NCI-H1048 (cell line): ENCODE results near the gene PTPRA.

Source experiments
- DNase-seq: peaks from one replicate; lab custom pipeline; 2025; lab: John Stamatoyannopoulos, UW

The PTPRA gene

DNA sequence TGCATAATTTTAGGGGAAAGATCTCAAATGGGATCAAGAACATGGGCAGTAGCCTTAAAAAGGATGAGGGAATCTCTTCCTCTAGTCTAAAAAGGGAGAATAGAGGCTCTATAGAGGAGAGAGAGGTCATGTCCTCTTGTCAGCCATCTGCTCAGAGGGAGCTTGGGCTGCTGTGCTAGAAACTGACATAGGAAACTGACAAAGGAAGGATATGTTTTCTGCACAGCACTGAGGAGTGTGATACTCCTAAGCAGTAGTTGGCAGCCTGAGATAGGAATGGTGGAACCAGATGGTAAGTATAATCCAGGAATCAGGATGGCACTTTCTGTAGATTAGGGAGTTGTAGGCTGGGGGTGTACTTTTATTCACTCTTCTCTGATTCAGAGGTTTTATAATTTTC is 59.2 kb downstream of the PTPRA start:
- no peak for DNase-seq

DNA sequence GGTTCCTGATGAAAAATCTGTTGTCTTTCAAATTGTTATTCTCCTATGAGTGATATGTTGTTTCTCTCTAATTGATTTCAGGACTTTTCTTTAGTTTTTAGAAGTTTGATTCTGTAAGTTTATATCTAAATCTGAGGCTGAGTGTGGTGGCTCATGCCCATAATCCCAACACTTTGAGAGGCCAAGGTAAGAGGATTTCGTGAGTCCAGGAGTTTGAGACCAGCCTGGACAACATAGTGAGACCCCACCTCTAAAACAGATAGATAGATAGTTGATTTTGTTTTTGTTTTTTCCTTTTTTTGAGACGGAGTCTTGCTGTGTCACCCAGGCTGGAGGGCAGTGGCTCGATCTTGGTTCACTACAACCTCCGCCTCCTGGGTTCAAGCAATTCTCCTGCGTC is 64.6 kb downstream of the PTPRA start:
- DNase-seq, result no peak

DNA sequence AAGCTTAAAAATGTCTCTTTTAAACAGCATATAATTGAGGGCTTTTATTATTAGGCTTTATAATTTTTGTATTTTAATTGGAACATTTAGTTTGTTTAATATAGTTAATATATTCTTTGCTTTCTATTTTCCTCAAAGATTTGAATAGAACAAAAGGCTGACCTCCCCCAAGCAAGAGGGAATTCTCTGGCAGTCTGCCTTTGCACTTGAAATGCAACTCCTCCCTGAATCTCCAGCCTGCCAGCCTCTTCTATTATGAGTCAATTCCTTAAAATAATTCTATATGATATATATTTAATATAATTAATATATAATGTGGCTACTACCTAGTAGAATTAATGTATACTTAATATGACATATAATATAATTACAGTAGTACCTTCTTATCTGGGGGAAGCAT is 69.2 kb downstream of the PTPRA start:
- no peak for DNase-seq

DNA sequence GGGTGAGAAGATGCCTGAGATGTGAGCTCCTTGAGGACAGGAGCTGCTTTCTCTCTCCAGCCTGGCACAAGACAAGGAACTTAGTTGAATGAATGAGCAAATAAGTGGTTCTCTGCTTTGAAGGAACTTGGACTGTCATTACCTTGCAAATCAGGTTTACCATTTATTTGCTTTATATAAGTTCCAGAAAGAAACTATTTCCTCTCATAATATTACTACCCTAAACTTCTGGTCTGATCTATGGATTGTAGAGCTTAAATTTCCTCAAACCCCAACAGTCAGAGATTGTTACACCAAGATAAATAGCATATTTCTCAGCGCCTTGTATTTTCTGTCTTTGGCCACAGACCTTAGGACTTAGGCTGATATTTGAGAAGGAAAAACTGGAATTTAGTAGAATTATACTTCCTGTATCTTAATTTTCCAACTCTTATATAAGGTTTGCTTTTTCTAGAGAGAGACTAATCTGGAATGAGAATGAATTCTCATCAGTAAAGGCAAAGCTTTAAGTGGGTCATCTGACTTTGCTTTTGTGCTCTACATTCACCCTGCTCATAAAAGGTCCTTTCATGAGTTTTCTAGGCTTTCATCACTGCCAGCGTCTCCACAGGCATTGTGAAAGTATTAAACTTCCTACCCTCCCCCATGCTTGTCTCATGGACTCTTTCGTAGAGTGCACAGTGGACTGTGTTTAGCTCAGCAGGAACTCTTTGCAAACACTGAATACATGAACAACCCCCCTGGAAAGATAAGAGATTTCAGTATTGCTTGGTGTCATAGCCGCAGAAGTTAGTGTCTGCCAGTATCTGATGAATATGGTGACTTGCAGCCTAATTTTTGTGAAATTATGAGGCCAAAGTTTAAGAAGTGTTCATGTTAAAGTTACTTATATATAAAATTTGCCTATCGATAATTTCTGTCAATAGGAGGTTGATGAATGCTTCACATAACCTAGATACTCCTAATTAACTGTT is 74.0 kb downstream of the PTPRA start:
- DNase-seq, result no peak

DNA sequence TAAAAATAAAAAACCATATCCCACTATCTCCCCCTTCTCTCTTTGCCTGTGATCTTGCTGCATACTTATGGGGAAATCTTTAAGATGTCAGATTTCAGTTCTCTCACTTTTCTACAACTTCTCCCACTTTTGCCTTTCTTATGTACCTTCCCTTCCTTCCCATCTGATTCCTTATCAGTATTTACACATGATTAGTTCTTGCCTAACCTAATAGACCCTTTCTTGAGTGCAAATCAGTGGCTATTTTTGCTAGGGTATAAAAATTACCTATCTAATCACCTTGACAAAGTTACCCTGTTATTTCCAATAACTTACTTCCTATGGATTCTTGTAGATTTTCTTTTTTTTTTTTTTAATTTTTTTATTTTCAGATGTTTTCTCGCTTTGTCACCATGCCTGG is 75.7 kb downstream of the PTPRA start:
- no peak for DNase-seq

DNA sequence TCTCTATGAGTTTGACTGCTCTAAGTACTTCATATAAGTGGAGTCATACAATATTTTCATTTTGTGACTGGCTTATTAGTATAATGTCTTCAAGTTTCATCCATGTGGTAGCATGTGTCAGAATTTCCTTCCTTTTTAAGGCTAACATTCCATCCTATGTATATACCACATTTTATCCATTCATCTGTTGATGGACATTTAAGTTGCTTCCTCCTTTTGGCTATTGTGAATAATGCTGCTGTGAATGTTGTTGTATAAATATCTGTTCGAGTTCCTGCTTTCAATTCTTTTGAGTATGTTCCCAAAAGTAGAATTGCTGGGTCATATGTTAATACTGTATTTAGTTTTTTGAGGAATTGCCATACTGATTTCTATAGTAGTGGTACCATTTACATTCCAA is 79.5 kb downstream of the PTPRA start:
- DNase-seq, result no peak

DNA sequence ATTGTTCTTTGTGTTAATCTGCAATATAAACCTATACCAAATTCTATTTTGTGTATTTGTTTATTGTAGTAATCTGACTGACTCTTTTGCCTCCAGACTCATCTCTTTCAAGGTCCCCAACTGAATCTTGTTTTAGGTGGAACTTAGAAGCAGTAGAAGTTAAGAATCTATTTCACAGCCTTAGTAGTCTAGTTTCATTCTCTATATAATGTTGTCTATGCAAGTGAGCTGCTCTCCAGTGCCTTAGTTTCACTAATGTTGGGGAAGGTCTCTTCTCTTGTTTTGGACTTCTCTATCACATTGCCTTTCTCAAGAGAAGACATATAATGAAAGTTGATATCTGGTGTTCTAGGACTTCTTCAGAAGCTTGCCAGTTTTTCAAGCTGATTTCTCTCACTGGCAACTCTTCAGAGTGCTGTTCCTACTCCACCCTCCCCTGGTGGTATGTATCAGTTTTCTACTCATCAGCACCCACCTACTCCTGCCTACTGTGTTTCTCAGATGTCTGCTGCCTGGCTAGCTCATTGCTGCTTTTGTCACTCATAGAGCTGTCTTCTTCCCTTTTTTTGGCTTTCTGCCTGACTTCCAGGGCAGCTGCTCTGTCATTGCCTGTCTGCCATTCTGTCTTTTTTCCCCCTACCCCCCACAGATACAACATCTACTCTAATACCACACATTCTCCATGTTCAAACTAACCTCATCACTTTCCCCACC is 82.1 kb downstream of the PTPRA start:
- no peak for DNase-seq

DNA sequence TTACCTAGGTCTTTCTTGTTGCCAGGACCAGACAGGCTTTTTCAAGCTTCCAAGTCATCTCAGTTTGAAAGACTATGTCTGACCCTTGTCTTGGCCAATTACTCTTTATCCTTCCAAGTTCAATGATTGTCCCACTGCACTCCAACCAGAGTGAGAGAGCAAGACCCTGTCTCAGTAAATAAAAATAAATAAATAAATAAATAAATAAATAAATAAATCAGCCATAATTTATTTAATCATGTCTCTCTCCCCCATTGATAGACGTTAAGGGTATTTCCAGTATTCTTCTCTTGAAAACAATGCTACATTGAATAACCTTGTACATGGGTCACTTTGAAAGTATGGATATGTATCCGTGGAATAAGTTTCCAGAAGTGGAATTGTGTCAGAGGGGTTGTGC is 83.2 kb downstream of the PTPRA start:
- DNase-seq, result no peak

DNA sequence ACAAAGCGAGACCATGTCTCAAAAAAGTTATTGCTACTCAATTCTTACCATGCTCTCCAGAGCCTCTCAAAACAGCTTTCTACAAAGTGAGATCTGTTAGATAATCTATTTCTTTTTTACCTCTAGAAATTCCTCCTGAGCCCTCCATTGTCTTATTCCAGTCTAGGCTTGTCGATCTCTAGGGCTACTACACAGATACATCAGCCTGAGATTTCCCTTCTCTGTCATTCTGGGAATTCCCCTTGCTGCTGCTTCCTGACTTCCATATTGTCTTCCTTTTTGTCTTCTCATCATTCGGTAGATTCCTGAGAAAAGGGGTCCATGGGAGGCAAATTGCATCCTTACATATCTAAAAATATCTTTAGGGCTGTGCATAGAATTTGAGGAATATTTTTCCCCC is 94.6 kb downstream of the PTPRA start:
- no peak for DNase-seq

DNA sequence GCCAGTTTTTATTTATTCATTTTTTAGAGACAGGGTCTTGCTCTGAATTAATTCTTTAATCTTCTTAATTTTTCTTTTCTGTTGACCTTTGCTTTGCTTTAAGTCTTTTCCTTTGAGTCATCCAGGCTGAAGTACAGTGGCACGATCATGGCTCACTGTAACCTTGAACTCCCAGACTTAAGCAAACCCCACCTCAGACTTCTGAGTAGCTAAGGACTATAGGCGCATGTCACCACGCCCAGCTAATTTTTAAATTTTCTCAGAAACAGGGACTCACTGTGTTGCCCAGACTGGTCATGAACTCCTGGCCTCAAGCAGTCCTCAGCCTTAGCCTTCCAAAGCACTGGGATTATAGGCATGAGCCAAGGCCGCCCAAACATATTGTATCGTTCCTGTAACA is 98.8 kb downstream of the PTPRA start:
- DNase-seq, result no peak

DNA sequence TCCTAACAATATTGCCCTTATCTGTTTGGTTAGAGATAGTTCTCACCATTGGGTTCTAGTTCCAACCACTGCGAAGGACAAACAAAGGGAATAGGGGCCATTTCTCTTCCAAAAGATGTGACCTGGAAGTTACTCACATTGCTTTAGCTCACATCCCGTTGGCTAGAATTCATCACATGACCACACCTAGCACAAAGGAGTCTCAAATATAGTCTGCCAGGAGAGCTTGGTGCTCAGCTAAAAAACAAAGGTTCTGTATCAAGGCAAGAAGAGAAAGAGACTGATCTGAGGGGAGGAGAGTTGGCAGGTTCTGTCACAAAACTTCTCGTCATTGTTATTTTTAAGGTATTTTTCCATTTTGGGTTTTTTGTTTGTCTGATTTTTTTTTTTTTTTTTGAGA is 100.3 kb downstream of the PTPRA start:
- no peak for DNase-seq

DNA sequence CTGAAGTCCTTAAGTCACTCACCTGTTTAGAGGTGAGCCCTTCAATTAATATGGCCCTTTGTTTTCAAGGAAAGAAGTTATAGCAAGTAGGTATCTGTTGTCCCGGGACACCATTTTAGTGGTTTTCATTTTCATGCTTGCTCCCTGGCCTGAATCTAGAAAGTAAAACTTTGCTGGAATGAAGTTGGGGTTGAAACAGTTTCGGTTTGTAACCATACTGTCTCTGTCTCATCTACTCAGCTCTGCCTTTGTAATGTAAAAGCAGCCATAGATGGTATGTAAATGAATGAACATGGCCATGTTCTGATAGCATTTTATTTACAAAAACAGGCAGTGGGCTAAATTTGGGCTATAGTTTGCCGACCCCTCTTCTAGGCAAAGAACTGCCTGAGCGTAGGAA is 105.2 kb downstream of the PTPRA start:
- DNase-seq, result no peak

DNA sequence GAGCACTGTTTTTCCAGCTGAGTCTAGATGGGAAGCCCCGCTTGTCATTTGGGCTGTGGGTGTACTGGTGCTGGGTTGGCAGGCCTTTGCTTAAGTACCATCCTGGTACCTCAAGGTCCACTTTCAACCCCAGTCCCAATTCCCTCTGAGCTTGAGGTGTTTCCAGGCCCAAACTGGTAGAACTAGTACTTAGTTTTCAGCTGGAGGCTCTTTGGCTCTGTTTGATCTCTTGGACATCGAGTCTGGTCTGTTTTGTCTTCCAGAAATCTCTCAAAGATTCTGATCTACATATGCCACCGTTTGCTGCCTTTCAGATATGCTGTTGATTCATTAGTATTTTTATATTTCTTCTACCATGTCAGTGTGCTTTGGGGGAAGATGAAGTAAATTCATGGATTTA is 108.4 kb downstream of the PTPRA start:
- no peak for DNase-seq

DNA sequence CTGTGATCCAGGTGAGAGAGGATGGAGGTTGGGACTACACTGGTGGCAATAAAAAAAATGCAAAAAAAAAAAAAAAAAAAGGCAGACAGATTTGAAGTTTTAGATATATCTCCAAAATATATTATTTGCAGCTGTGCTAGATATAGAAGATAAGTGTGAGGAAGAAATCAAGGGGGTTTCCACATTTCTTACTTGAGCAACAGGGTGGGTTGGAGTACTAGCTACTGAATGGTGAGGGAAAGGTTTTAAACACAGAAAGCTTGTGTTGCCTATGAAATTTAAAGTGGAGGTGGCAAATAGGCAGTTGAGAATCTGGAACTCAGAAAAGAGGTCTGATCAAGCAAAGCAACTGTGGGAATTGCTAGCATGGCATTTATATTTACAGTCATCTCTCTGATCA is 110.2 kb downstream of the PTPRA start:
- DNase-seq, result no peak

DNA sequence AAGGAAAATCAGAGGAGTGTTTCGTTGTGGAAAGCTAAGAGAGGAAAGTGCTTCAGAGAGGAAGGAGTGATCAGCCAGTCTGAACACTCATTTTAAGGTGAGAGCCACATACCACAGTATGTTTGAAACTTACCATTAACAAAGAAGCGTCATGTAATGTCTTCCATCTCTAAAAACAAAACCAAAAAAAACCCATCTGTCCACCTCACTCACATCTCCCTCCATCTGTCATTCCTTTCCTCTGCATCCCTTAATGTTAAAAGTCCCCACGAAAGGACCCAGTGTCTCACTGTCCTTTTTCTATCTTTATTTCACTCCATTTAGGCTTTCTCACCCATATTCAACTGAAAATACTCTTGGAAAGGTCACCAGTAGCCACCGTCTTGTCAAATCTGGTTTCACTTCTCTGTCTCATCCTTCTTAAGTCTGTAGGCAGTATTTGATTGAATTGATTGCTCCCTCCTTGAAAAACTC is 110.8 kb downstream of the PTPRA start:
- DNase-seq, result no peak

DNA sequence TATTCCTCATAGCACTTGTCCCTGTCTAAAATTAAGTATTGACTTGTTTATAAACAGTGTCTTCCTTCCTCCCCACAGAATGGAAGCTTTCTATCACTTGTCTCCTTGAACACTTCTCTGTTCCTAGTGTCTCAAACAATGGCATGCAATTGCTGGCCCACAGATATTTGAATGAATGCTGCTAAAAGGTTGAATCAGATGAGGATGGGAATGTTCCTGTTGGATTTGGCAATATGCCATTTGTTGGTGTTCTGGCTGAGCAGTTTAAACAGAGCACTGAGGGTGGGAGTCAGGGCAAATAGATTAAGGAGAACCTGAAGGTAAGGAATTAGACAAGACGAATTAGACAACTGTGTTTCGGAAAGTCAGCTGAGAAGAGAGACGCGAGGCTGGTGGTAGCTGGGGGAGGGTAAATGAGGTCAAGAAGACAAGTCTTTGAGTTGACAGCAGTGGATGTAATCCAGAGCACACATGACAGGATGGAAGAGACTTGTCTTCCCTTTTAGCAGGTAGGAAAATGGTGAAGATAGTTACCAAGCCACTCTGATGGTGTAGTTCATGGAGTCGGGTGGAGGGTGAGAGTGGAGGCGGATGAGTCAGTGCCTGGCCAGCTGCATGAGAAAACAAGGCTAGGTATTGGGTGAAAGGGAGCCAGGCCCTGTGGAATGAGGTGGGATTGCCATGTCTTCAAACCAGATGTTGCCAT is 111.8 kb downstream of the PTPRA start:
- DNase-seq, result no peak

DNA sequence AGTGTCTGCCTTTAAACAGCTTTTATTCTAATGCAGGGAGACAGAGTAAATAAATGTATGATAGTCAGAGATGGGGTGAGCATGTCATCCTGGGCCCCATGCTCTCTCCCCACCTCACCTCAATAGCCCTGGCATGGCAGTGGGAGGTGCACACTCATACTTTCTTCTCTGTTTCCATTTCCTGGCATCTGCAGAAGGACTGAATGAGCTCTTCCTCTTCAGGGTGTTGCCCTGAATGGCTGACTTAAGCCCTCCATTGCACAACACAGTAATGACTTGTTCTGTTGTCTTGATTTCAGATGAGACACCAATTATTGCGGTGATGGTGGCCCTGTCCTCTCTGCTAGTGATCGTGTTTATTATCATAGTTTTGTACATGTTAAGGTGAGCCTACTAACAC is 113.2 kb downstream of the PTPRA start:
- no peak for DNase-seq

DNA sequence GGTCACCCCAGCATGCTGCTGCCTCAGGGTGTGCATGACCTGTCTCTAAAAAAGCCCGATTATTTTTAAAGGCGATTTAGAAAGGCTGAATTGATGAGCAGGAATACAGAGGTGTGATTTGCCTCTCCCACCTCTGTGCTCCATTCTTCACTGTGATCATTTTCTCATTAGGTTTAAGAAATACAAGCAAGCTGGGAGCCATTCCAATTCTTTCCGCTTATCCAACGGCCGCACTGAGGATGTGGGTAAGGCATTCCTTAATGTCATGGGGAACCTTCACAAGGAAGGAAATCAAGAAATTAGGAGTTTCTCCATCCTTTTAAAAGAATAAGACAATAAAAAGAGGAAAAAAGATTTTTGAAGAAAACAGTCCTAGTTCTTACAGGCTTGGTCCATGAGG is 114.6 kb downstream of the PTPRA start:
- no peak for DNase-seq

DNA sequence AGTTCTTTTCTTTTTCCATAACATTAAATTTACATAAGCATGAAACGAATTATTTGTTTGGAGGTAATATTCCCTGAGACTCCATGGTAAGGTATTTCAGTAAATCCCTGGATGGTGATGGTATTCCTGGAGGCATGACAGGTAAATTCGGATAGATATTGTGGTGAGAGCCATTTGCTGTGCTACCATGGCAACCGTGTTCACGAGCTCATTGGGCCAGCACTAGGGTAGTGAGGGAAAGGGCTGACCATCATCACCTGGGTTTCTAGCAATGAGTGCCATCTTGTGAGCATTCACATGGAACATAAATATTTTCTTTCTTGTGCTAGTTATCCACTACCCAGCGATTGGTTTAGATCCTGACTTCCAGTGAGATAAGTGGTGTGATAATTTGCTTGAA is 118.3 kb downstream of the PTPRA start:
- DNase-seq, result no peak

DNA sequence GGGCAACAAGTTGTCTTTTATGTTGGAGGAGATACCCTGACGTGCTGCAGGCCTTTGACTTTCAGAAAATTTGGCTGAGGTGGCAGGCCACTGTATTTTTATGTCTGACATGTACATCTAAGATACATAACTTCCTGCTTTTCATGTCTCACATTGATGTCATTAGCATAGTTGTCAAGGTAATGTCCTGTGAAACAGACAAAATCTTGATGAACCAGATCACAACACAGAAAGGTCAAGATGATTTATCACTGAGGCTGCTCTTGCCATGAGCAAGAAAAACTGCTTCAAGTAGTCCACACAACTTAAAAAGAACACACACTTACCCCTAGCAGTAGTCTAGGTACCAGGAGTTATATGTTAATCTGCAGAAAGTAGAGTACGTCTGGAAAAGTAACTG is 120.0 kb downstream of the PTPRA start:
- DNase-seq, result no peak

DNA sequence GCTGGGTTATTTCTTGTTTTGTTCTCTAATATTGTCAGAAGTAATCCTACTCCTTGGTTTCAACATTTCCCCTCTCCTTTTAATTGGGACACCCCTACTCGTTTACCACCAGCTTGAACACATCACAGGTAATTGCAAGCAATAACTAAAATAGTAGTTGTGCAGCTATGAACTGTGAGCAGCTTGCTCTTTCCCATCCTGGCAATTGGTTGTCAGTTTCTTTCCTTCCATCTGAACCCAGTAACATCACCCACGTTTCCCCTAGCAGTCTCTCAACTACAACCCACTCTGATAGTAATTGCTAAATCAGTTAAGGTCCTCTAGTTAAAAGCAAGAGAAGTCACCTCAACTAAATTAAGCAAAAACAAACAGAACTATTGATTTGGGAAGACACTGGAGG is 122.5 kb downstream of the PTPRA start:
- no peak for DNase-seq

DNA sequence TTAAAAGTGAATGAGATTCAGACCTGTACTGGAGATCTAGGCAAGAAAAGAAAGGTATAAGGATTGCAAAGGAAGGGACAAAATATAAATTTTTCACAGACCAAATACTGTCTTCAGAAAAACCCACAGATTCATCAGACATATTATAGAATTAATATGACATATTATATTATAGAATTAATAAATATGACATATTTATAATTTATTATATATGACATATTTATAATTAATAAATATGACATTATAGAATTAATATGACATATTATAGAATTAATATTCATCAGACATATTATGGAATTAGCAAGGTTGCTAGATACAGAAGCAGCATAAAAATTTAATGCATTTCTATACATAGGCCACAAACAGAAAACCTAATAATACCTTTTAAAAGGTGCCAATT is 125.4 kb downstream of the PTPRA start:
- no peak for DNase-seq
